Erythroblast (primary cell): ENCODE results near the gene AEN.

Source experiments
- GATA1 ChIP-seq: IDR thresholded peaks from 2 replicates; pipeline ENCODE4 v1.6.1; 2011; ENCODE audit warnings: low read depth, mild to moderate bottlenecking, control low read depth, low read length, moderate library complexity
- POLR2A ChIP-seq: IDR thresholded peaks from 2 replicates; pipeline ENCODE4 v1.6.1; 2011; ENCODE audit warnings: mild to moderate bottlenecking, low read length

DNA sequence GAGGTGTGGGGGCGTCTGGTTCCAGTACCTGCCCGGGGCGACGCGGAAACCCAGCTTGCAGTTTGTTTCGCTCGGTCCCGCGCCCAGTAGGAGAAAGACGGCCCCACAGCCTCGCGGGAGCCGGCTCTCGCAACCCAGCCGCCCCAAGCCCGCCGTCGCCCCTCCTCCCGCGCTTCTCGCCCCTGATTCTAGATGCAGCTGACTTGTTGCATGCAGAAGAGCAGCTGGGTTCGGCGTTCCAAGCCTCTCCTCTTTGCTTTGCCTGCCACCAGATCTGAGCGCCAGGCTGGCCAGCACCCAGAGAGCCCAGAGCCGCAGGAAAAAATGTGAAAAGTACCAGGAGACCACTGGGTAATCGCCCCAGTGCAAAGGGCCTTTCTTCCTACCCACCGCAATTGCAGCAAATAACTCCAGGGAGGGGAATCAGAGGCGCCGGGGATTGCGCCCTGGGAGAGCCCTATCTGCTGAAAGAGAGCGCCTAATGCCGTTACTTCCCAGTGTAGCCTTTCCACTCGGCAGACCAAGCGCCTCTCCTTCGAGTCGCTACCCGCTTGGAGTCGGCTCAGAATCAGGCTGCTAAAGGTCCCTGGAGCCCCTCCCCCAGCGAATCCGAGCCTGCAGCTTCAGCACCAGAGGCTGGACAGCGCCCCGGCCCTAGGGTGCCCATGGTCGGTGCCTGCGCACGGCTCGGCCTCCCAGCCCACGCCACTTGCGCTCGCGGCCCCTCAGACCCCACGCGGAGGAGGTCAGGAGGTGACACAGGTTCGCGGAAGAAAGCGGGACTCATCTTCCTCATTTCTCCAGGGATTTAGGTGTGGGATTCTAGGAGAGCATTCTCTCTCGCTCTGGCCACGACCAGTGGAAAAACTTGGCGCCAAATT is 15.7 kb upstream of the AEN start:
- TF ChIP-seq POLR2A (no peak), GATA1 (no peak)
